Body of pancreas (tissue), 4 donors: ENCODE results near the gene GTF2IRD1. TPM values are rescaled to one million over a fixed set of nuclear protein-coding genes. Genes with fewer than 3 reads are reported as not detected.

Source experiments
- ATAC-seq: fragments of 150-250 bp; one replicate; pipeline ENCODE4 v1.9.1; 2016
- DNase-seq, 4 donors: peaks; one replicate each; pipeline ENCODE4 v3.0.0-alpha.2; 2019
- H3K27ac ChIP-seq, 4 donors: fragments of 200-600 bp; sonication (generic); 1 replicate in 3 of 4; 2 replicates in 1 of 4; pipeline versions ENCODE4 v1.5.1 to v1.6.1; 2016 to 2019; ENCODE audit warnings: mild to moderate bottlenecking in 1 of 4, mixed read lengths in 1 of 4, moderate library complexity in 1 of 4
- H3K27me3 ChIP-seq, 2 donors: fragments of 200-600 bp; sonication (generic); one replicate each; pipeline ENCODE4 v1.6.0; 2016; ENCODE audit warnings: mild to moderate bottlenecking in 1 of 2
- H3K36me3 ChIP-seq, 2 donors: fragments of 200-600 bp; sonication (generic); replicated peaks in 1 of 2; 2 replicates each; pipeline ENCODE4 v1.5.1; 2016; ENCODE audit warnings: low read depth in 2 of 2; ENCODE audit not compliant: insufficient read depth in 1 of 2
- H3K4me1 ChIP-seq: fragments of 200-600 bp; sonication (generic); one replicate; pipeline ENCODE4 v1.6.0; 2016
- H3K4me3 ChIP-seq, 2 donors: fragments of 200-600 bp; sonication (generic); 1 replicate in 1 of 2; 2 replicates in 1 of 2; pipeline ENCODE4 v1.5.1; 2016 to 2019
- H3K9me3 ChIP-seq, 3 donors: fragments of 200-600 bp; sonication (generic); 1 replicate in 2 of 3; 2 replicates in 1 of 3; pipeline ENCODE4 v1.5.1; 2016
- CTCF ChIP-seq, 7 experiments: fragments of 450-650 bp in 4 of 7; fragments of 200-600 bp in 3 of 7; sonication (generic) in 3 of 7; IDR thresholded peaks; one replicate each; pipeline ENCODE4 v1.5.1; 2016 to 2019; ENCODE audit warnings: antibody characterized with exemption in 7 of 7
- POLR2A ChIP-seq, 3 donors: fragments of 450-650 bp; IDR thresholded peaks; one replicate each; pipeline ENCODE4 v1.6.1; 2016; ENCODE audit warnings: antibody characterized with exemption in 3 of 3, mild to moderate bottlenecking in 2 of 3
- WGBS, 2 donors: methylation state at CpG; one replicate each; pipeline ENCODE4 v1.1.5; 2017; 5-methylcytosine and 5-hydroxymethylcytosine counted together
- intact Hi-C: fragments of 100-400 bp; cut with DNase I; formaldehyde crosslinking; loops from one replicate; pipeline ENCODE4 v1.15.1; 2023
- total RNA-seq, 2 donors: library from RNA; depleted of rRNA; stranded (reverse); fragments of >200 nt; gene quantifications; one replicate each; pipeline ENCODE4 v1.1.0, GENCODE V29; 2016

The GTF2IRD1 gene
- total RNA-seq, 2 donors from 2014 or later: 9.2 to 11.2 TPM

- Histone ChIP-seq H3K9me3 (no peaks in the 10 kb centered on the region), H3K27ac (no peak overlapping the region), H3K4me1 (peaks cover 28% of the 10 kb centered on the region), H3K36me3 (no peaks in the 10 kb centered on the region), H3K4me3 (no peak overlapping the region), H3K27me3 (no peaks in the 10 kb centered on the region)
- ATAC-seq: no peak
- intact Hi-C loops: no loop called here
- DNase-seq: no peak
- TF ChIP-seq POLR2A (IDR thresholded peaks at IDR 0.05): no peak
- no peak for TF ChIP-seq CTCF (IDR thresholded peaks at IDR 0.05)
- 88 to 96% methylated on average over 4 of the region's 4 CpGs for WGBS, 2 donors
Observed at GRCh38 chr7:74498354-74498753, 44.6 kb downstream of the GTF2IRD1 start.

- ATAC-seq (no peak), DNase-seq (no peak)
- Histone ChIP-seq H3K4me1 (peaks cover 29% of the 10 kb centered on the region), H3K27ac (no peak overlapping the region), H3K27me3 (no peaks in the 10 kb centered on the region), H3K36me3 (no peaks in the 10 kb centered on the region), H3K9me3 (no peaks in the 10 kb centered on the region), H3K4me3 (no peak overlapping the region)
- intact Hi-C loops: no loop called here
- no peak for TF ChIP-seq CTCF (IDR thresholded peaks at IDR 0.05)
- WGBS, 2 donors: 80 to 94% methylated on average over 5 to 8 of the region's 8 CpGs
Observed at GRCh38 chr7:74498996-74499834, 45.5 kb downstream of the GTF2IRD1 start.

- WGBS, 2 donors: 51 to 61% methylated on average over 8 to 9 of the region's 9 CpGs
Observed at GRCh38 chr7:74499835-74500388, 46.2 kb downstream of the GTF2IRD1 start.

GRCh38 chr7:74501298-74501697 lies 47.6 kb downstream of the GTF2IRD1 start:
- no peaks in the 10 kb centered on the region for H3K27me3 ChIP-seq
- H3K27ac ChIP-seq: peak overlapping the region; percentile 50 to 86 (median 76)
- 24 to 25% methylated on average over 6 to 10 of the region's 10 CpGs for WGBS, 2 donors
- H3K4me1 ChIP-seq: peaks cover 29% of the 10 kb centered on the region
- no peak overlapping the region for H3K4me3 ChIP-seq
- DNase-seq: peak; percentile 94 to 96 (median 96)
- no peaks in the 10 kb centered on the region for H3K36me3 ChIP-seq
- H3K9me3 ChIP-seq: no peaks in the 10 kb centered on the region
- peak; percentile 89 for ATAC-seq
- intact Hi-C loops: no loop called here
- TF ChIP-seq POLR2A (IDR thresholded peaks at IDR 0.05): peak in 1 of 3 donors; percentile 29
- TF ChIP-seq CTCF (IDR thresholded peaks at IDR 0.05): no peak

More at GRCh38 chr7:74499835-74500388, 46.2 kb downstream of the GTF2IRD1 start:
- H3K4me3 ChIP-seq: no peak overlapping the region
- no peaks in the 10 kb centered on the region for H3K36me3 ChIP-seq
- intact Hi-C loops: no loop called here
- no peaks in the 10 kb centered on the region for H3K27me3 ChIP-seq
- H3K4me1 ChIP-seq: peaks cover 29% of the 10 kb centered on the region
- ATAC-seq (no peak), DNase-seq (no peak)
- TF ChIP-seq POLR2A (IDR thresholded peaks at IDR 0.05) (no peak), CTCF (IDR thresholded peaks at IDR 0.05) (no peak)
- no peaks in the 10 kb centered on the region for H3K9me3 ChIP-seq
- no peak overlapping the region for H3K27ac ChIP-seq
